Gastroesophageal sphincter (tissue), 3 donors: Measurements from ENCODE around the gene FCMR.

Experiments
- EP300 ChIP-seq: sonication (generic); formaldehyde crosslinking; IDR thresholded peaks from one replicate; pipeline ENCODE4 v1.6.1; 2017; ENCODE audit warnings: antibody characterized with exemption, mild to moderate bottlenecking
- POLR2A ChIP-seq, 2 donors: fragments of 450-650 bp; IDR thresholded peaks; one replicate each; pipeline ENCODE4 v1.6.1; 2017; ENCODE audit warnings: antibody characterized with exemption in 2 of 2, mild to moderate bottlenecking in 2 of 2, moderate library complexity in 1 of 2
- POLR2AphosphoS5 ChIP-seq: sonication (generic); formaldehyde crosslinking; IDR thresholded peaks from one replicate; pipeline ENCODE4 v1.6.1; 2017; ENCODE audit warnings: antibody characterized with exemption
- TF ChIP-seq, protein P1 (sequence below), 4 experiments: fragments of 200-600 bp in 2 of 4; fragments of 450-650 bp in 2 of 4; sonication (generic) in 1 of 4; IDR thresholded peaks; one replicate each; pipeline ENCODE4 v1.5.1; 2017 to 2019; ENCODE audit warnings: antibody characterized with exemption in 4 of 4, mild to moderate bottlenecking in 2 of 4, moderate library complexity in 2 of 4

DNA sequence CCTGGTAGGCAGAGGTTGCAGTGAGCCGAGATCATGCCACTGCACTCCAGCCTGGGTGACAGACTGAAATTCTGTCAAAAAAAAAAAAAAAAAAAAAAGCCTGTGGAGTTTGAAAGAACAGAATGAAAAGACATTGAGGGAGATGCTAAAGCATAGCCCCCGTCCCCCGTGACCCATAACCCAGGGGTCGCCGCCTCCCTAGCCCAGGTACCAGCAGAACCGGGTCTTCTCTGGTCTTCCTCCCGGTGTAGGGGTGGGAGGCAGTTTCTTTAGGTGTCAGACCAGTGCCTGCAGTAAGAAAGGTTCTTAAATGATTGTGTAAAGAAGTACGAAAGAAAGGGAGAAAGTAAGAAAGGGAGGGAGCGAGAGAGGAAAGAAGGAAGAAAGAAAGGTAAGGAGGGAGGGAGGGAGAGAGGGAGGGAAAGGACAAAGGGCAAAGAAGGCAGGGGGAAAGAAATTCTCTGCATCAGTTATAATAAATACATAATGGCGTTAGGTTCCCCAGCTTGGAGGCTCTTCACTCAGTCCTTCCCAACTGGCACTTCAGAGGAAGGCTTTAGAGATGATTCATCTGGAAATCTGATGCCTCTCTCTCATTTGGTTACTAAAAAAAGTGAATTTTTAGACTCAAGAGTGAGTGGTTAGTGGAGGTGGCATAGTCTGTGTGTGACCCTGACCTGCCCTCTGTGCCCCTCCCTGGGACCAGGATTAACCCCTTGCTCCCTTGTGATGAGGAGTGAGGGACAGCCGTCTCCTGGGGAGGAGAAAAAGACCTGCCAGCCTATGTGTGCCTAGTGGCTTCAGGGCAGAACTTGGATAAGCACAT lies 23.4 kb downstream of the FCMR start:
- TF ChIP-seq, protein P1, sequence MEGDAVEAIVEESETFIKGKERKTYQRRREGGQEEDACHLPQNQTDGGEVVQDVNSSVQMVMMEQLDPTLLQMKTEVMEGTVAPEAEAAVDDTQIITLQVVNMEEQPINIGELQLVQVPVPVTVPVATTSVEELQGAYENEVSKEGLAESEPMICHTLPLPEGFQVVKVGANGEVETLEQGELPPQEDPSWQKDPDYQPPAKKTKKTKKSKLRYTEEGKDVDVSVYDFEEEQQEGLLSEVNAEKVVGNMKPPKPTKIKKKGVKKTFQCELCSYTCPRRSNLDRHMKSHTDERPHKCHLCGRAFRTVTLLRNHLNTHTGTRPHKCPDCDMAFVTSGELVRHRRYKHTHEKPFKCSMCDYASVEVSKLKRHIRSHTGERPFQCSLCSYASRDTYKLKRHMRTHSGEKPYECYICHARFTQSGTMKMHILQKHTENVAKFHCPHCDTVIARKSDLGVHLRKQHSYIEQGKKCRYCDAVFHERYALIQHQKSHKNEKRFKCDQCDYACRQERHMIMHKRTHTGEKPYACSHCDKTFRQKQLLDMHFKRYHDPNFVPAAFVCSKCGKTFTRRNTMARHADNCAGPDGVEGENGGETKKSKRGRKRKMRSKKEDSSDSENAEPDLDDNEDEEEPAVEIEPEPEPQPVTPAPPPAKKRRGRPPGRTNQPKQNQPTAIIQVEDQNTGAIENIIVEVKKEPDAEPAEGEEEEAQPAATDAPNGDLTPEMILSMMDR (IDR thresholded peaks at IDR 0.05) = no peak
- TF ChIP-seq POLR2A (IDR thresholded peaks at IDR 0.05) (no peak), EP300 (no peak), POLR2AphosphoS5 (no peak)
